Amniotic stem cell (primary cell): ENCODE results near the gene MAGI3.
"Not testable (repeated sequence)": the region's sequence is repeated elsewhere in the genome, so short reads cannot be mapped to it uniquely, and the experiment has no call there.

Experiments used
- DNase-seq: peaks from one replicate; lab custom pipeline; 2025; lab: John Stamatoyannopoulos, UW

The MAGI3 gene

DNA sequence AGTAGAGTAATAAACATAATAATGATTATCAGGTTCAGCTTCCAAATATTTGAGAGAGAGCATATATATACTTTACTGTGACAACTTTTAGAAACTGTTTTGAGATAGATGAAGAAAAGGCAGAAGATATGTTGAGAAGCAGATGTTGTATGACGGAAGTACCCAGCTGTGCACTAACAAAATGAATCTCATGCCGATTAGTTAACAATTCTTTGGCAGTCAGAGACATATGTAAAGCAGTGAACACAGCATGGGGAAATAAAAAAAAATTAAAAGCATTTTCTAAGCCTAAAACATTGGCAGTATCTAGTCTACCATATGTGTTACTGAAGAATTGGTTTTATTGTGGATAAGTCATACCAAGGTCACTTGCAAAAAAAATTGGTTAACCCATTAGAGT, 51.8 kb downstream of the MAGI3 start:
- no peak for DNase-seq

DNA sequence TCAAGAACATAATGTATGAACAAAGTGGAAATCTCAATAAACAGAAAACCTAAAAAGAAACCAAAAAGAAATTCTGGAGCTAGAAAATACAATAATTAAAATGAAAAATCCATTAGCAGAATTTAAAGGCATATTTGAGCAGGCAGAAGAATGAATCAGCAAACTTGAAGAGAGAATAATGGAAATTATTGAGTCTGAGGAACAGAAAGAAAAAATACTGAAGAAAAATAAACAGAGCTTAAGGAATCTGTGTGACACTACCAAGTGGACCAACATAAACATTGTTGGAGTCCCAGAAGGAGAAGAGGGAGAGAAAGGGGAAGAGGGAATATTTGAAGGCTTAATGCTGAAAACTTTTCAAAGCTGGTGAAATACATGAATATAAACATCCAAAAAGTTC, 54.5 kb downstream of the MAGI3 start:
- DNase-seq = no peak

DNA sequence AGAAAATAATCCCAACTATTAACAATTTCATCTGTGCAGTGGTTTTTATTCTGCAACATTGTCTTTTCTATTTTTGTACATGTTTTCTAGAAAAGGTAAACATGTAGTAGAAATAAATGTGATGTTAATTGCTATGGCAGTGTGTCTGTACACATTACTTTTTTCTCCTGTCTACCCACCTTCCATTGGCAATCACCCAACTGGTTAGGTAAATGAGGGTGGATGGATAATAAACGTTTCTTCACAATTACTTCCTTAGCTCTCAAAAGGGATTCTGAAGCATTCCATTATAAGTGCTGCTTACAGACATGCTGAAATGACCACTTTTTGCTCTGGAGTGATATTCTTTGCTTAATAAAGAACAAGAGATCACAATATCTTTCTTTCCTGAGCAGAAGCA, 61.4 kb downstream of the MAGI3 start:
- DNase-seq = no peak

DNA sequence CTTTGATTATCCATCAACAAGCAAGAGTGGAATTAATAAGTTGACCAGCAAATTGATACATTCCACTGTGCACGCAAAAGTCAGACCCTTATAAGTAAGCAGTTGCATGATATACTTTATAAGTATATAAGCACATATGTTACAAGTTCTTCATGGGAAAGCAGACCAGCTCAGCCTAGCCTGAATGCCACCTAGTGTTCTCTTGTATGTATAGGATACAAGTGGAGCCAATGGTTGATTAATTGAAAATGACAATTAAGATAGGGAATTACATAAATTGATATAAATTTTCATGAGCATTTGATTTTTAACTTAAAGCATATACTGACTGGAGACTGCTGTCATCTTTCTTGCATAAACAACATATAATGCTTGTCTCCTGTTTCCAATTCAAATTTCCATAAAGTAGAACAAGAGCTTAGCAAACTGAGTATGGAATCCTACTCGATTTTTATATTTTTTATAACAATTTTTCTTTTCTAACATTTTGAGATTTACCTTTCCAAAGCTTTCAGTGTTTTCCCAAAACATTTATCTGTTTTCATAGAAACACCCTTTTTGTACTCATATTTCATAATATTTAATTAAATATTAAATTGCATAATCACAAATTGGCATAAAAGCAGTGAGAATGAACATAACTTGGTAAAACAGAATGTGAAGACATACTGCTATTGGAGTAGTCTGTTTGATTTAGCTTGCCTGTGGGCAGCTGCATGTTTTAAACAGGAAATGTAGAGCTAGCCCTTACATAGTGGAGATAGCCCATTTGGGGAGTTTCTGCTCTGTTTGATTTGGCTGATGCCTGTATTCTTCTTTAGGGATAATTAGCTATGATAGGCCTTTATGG, 62.8 kb downstream of the MAGI3 start:
- DNase-seq = peak; percentile 21

DNA sequence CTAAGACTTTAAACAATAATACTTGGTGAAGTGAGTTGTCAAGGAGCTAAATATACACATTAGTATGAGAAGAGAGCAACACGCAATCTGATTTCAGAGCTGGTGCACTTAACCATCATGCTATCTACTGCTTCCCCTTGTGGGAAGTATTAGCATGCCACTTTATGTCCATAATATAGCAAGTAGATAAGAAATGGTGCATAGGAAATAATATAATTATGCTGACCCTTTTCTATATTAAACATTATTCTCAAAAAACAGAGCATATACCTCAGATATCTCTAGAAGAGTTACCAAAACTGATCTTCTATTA, 63.4 kb downstream of the MAGI3 start:
- DNase-seq = no peak

DNA sequence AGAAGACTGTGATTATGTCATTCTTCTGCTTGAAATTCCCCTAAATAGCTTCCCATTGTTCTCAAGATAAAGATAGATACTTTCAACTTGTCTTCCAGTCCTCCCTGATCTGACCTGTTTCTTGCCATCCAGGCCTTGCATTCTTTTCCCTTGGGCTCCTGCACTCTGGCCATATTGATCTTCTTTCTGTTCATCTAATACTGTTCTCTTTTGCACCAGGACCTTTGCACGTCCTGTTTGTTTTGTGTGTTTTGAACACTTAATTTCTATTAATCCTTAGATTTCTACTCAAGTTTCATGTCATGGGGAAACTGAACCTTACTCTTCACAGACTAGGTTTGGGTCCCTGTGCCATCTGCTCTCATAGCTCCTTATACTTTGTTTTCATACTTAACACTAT, 65.1 kb downstream of the MAGI3 start:
- no peak for DNase-seq

DNA sequence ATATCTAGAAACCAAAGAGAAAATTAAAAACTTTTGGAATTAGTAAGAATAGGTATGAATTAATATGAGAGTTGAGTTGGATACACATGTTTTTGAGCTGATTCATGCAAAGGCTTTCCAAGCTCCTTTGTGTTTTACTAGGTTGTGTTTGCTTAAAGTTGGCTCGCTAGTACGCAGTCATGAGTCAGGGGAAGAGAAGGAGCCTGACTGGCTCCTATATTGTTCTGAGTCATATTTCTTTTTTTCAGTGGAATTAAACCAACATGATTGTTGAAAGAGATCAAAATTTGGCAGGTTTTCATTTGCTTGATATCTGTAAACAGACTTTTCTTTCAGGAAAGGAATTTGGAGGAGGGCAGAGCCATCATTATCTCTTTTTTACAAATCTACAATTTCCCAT, 66.7 kb downstream of the MAGI3 start:
- DNase-seq = peak; percentile 74

DNA sequence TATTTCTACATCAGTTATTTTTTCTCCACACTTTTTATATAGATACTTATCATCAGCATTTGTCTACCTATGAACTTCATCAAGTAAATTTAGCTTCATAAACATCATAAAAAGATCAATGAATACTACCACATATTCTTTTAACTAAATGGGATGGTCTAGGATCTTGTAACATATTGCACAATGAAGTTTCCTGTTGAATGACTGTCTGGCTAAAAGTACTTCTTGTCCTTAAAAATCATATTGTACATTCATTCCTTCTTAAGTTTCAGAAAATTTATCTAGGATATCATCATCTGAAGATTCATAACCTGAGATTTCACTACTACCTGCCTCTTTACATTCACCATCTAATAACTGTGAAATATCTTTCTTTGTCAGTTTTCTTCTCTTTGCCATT, 69.0 kb downstream of the MAGI3 start:
- DNase-seq = no peak

DNA sequence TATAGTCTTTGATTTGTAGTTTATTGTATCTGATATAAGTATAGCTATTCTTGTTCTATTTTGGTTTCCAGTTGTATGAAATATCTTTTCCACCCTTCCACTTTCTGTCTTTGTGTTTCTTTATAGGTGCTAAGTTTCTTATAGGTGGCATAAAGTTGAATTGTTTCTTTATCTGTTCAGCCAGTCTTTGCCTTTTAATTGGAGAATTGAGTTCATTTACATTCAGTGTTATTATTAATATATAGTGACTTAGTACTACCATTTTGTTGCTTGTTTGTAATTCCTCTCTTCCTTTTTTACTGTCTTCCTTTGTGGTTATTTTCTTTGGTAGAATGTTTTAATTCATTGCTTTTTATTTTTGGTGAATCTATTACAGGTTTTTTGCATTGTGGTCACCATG, 77.7 kb downstream of the MAGI3 start:
- DNase-seq = no peak

DNA sequence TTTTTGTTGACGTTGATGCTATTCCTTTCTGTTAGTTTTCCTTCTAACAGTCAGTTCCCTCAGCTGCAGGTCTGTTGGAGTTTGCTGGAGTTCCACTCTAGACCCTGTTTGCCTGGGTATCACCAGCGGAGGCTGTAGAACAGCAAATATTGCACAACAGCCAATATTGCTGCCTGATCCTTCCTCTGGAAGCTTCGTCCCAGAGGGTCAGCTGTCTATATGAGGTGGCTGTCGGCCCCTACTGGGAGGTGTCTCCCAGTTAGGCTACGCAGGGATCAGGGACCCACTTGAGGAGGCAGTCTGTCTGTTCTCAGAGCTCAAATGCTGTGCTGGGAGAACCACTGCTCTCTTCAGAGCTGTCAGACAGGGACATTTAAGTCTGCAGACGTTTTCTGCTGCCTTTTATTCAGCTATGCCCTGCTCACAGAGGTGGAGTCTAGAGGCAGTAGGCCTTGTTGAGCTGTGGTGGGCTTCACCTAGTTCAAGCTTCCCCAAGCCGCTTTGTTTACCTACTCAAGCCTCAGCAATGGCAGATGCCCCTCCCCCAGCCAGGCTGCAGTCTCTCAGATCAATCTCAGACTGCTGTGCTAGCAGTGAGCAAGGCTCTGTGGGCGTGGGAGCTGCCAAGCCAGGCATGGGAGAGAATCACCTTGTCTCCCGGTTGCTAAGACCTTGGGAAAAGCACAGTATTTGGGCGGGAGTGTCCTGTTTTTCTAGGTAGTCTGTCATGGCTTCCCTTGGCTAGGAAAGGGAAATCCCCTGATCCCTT, 88.3 kb downstream of the MAGI3 start:
- DNase-seq = not testable (repeated sequence)

DNA sequence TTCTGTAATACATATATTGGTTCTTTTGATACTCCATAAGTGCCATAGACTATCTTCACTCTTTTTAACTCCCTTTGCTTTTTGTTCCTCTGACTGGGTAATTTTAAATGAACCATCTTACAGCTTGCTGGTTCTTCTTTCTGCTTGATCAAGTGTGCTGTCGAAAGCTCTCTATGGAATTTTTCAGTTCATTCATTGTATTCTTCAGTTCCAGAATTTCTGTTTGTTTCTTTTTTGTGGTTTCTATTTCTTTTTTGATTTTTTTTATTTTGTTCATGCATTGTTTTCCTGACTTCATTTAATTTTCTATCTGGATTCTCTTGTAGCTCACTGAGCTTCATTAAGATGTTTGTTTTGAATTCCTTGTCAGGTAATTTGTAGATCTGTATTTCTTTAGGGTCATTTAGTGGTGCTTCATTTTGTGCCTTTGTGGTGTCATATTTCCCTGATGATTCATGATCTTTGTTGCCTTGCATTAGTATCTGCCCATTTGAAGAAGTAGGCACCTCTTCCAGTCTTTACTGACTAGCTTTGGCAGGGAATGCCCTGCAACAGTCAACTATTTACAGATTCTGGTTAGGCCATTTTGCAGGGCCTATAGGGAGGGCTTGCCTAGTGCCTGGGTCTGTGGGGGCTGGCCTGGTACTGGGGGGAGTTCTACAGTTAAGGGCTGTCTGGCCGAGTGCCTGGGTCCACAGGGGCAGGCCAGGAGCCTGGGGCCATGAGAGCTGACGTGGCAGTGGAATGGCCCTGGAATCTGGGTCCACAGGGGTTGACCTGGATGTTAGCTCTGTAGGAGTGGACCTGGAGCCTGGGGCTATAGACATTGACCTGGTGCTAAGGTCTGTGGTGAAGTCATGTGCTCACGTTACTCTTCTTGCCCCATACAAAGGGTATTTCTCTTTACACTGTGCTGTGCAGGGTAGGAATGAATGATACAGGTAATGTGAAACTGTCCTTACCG, 89.7 kb downstream of the MAGI3 start:
- no peak for DNase-seq

DNA sequence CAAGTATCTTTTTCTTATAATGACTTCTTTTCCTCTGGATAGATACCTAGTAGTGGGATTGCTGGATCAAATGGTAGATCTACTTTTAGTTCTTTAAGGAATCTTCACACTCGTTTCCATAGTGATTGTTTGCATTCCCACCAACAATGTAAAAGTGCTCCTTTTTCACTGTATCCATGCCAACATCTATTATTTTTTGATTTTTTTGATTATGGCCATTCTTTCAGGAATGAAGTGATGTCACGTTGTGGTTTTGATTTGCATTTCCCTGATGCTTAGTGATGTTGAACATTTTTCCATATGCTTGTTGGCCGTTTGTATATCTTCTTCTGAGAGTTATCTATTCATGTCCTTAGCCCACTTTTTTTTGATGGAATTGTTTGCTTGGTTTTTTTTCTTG, 94.8 kb downstream of the MAGI3 start:
- not testable (repeated sequence) for DNase-seq

DNA sequence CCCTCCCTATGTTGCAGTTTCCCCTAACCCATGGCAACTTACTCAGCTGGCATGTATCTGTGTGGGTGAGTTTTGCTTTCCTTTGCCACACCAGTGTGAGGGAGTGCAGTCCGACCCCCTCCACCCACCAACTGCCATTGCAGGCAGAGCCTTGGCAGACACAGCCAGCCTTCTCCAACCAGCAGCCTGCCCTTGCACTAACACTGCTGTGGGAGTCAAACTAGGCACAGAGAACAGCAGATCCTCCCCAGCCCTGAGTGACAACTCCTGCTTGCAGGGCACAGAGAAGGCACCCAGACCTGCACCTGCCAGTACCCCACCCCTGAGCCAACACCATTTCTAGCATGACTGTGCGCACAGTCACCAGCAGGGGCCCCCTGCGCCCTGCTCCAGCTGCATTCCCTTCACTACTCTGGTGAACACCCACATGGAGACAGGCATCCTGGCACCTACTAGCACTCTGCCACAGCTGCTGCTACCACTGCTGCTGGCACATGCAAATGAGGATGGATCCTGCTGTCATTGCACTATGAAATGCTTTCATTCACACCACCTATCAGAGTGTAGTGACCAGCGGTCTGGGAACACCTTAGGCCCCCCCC, 98.4 kb downstream of the MAGI3 start:
- no peak for DNase-seq

DNA sequence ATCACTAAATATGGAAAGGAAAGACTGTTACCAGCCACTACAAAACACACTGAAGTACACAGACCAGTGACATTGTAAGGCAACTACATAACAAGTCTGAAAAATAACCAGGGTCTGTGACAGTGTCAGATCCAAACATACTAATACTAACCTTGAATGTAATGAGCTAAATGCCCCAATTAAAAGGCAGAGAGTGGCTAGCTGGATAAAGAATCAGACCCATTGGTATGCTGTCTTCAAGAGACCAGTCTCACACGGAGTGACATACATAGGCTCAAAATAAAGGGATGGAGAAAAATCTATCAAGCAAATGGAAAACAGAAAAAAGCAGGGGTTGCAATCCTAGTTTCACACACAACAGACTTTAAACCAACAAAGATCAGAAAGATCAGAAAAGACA, 100.1 kb downstream of the MAGI3 start:
- no peak for DNase-seq

DNA sequence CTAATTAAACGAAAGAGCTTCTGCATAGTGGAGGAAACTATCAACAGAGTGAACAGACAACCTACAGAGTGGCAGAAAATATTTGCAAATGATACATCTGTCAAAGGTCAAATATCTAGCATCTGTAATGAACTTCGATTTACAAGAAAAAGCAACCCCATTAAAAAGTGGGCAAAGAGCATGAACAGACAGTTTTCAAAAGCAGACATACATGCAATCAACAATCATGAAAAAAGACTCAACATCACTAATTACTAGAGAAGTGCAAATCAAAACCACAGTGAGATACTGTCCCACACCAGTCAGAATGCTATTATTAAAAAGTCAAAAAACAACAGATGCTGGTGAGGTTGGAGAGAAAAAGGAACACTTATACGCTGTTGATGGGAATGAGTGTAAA, 103.2 kb downstream of the MAGI3 start:
- DNase-seq = no peak

DNA sequence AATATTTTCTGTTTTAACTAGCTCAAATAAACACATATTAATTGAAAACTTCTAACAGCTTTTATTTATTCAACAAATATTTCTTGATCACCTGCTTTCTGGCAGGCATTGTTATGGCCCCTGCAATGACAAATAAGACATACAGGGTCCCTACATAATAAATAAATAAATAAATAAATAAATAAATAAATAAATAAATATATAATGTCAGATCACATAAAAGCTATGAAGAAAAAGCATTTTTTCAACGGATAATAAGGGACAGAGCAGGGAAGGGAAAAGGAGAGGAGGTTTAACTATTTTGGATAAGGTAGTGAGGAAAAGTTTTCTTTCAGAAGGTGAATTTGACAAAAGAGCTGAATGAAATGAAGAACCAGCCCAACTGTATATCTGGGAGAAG, 115.0 kb downstream of the MAGI3 start:
- no peak for DNase-seq

DNA sequence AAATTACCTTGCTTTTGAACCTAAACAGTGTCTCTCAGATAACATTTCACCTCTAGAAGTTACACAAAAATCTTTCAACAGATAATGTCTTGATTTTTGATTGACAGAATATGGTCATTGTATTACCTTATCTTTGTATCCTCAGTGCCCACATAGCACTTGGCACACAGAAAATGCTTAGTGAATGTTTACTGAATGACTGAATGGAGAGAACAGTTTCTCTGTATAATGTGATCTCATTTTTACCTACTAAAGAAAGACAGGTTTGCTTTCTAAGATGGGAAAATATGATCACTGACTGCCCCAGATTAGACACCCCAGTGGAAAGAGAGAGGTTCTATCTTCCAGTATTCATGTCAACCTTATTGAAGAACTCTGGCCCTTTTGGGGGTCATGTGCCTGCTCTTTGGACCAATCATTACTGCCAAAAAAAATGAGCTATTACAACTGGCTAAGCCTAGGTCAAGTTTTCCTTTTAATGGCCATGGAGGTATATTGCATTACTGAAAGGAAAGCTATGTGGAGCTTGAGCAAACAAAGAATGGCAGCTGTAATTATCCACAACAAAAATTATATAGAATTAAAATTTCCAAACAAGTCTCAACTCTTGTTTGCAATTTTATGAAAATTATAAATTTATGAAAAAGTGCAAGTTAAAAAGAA, 117.4 kb downstream of the MAGI3 start:
- no peak for DNase-seq

DNA sequence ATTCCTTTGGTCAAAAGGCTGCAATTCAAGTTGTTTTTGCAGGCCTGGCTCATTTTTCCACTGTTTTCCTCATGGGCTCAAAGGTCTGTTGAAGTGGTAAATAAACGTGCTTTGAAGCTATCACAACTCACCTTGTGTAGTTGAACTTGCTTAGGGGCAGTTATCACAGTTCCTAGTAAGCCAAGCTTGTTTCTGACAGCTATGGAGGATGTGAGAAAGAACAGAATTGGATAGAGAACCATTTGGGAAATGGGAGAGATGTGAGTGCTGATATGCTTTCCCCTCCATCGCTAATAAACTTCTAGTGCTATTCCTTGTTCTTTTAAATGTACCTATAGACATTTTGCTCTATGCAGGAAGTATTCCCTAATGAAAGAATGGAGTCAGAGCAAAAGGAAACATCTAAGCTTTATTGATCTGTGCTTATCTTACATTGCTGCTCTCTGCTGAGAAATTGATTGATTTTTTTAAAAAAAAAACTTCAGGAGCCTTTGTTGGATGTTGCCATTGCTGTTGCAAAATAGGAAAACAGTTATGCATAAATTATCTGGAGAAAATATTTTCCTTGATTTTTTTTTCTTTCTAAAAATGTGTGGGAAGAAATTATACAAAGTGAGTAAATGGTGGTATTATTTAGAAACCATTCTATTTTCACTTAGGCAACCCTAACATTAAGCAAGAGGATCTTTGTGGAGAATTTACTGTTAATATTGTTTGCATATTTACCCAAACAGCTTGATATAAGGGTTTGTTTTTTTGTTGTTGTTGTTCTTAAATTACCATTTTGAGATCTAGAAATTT, 118.2 kb downstream of the MAGI3 start:
- DNase-seq = no peak

DNA sequence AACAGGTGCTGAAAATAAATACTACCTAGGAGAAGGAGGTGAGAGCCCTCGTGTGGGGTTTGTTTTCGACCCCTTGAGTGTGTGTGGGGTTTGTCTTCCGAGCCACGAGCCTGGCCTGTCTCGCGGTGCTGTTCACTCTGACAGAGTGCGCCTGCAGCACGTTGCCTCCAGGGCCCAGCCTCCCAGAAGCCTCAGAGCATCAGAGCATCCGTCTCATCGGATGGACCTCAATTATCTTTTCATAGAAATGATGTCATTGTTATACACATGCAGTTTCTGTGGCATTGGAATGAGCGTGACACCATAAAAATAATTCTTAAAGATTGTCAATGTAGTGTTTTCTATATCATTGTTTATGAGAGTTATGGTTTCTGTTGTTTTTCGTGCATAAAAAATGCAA, 119.5 kb downstream of the MAGI3 start:
- DNase-seq = not testable (repeated sequence)

DNA sequence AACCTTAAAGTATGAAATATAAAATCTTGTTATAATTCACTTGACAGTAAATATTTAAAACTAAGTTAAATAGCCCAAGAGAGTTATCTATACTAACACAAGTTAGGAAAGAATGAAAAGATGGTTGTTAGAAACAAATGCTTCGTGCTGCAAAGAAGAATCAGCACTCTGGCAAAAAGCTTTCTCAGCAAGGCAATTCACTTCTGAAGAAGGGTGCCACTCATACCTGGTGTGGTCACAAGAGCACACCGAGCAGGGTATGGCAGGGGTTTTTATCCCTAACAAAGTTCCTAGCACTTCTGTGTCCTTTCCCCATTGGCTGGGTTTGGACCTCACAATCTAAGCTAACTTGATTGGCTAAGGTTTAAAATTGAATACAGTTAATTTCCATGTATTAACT, 121.0 kb downstream of the MAGI3 start:
- DNase-seq = no peak

DNA sequence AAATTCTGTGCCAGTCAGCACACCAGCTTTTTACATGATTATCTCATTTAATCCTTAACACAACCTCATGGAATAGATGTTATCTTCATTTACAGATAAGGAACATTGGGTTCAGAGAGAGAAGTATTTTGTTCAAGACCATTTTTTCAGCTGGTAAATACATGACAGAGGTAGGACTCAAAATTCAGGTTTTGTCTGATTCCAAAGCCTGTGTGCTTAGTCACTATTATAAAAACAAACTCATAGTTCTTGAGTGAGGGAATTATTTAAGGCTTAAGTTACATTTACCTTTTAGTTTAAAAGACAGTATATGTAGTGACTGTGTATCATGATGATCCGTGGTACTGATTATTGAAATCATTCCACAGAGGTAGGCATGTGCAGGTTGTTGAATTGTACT, 125.2 kb downstream of the MAGI3 start:
- DNase-seq = no peak
